Activated CD4-positive, alpha-beta T cell treated with anti-CD3 and anti-CD28 coated beads for 36 hours (primary cell): ENCODE results near the gene RPS15A. TPM values are rescaled to one million over a fixed set of nuclear protein-coding genes. Genes with fewer than 3 reads are reported as not detected.
A peak's percentile ranks its signal among the peaks of the same experiment; 100 is the strongest.
"Not testable (repeated sequence)": the region's sequence is repeated elsewhere in the genome, so short reads cannot be mapped to it uniquely, and the experiment has no call there.

Experiments
- ATAC-seq: fragments of 200-7000 bp; cut with Tn5 transposase; one replicate; pipeline ENCODE4 v1.10.0; 2021; ENCODE audit warnings: mild to moderate bottlenecking, moderate library complexity
- CTCF ChIA-PET: fragments of 350-600 bp; sonication (Branson Sonifier 250); formaldehyde crosslinking; loops from one replicate; lab custom pipeline; 2021; ENCODE audit warnings: antibody characterized with exemption; lab: Charles Lee
- POLR2A ChIA-PET: fragments of 350-600 bp; sonication (Branson Sonifier 250); formaldehyde crosslinking; loops from one replicate; lab custom pipeline; 2021; ENCODE audit warnings: antibody characterized with exemption, inconsistent platforms; lab: Charles Lee
- DNase-seq: peaks from one replicate; pipeline ENCODE4 v3.0.0-alpha.2; 2020
- H3K27ac Mint-ChIP-seq: one replicate; pipeline ENCODE4 v1.8.0; 2021; ENCODE audit warnings: mixed read lengths
- H3K27me3 Mint-ChIP-seq: one replicate; pipeline ENCODE4 v1.8.0; 2021; ENCODE audit warnings: mixed read lengths
- H3K36me3 Mint-ChIP-seq: one replicate; pipeline ENCODE4 v1.8.0; 2021; ENCODE audit warnings: low read depth, mixed read lengths
- H3K4me1 Mint-ChIP-seq: one replicate; pipeline ENCODE4 v1.8.0; 2021; ENCODE audit warnings: mixed read lengths
- H3K4me3 Mint-ChIP-seq: one replicate; pipeline ENCODE4 v1.8.0; 2021; ENCODE audit warnings: mild to moderate bottlenecking, moderate library complexity, mixed read lengths
- H3K9me3 Mint-ChIP-seq: one replicate; pipeline ENCODE4 v1.8.0; 2021; ENCODE audit warnings: low read depth, mixed read lengths
- intact Hi-C, 2 experiments: fragments of 100-400 bp; cut with DNase I in 1 of 2; cut with micrococcal nuclease in 1 of 2; formaldehyde crosslinking; loops; one replicate each; pipeline versions ENCODE4 v1.14.2 to v1.15.1; 2022 to 2024; cut with DNase I, micrococcal nuclease
- total RNA-seq, 2 experiments: library from RNA; stranded (reverse); gene quantifications; one replicate each; pipeline ENCODE4 v1.2.3, GENCODE V29; 2021

Gene RPS15A
- total RNA-seq, 2 experiments from 2014 or later = 1,904 to 2,150 TPM

GRCh38 chr16:18781232-18781631 lies 8.9 kb downstream of the RPS15A start:
- Mint-ChIP-seq H3K4me1 (peaks cover 33% of the 10 kb centered on the region), H3K36me3 (peaks cover 40% of the 10 kb centered on the region)
- H3K4me3 Mint-ChIP-seq, DNase-seq, H3K27ac Mint-ChIP-seq, POLR2A ChIA-PET, ATAC-seq, H3K27me3 Mint-ChIP-seq, H3K9me3 Mint-ChIP-seq, CTCF ChIA-PET, intact Hi-C loops: not testable (repeated sequence)

GRCh38 chr16:18780460-18781026 lies 9.6 kb downstream of the RPS15A start:
- H3K27me3 Mint-ChIP-seq, H3K4me3 Mint-ChIP-seq, H3K9me3 Mint-ChIP-seq, POLR2A ChIA-PET, ATAC-seq, DNase-seq, intact Hi-C loops, H3K27ac Mint-ChIP-seq, CTCF ChIA-PET: not testable (repeated sequence)
- Mint-ChIP-seq H3K36me3 (peaks cover 33% of the 10 kb centered on the region), H3K4me1 (peaks cover 26% of the 10 kb centered on the region)

GRCh38 chr16:18777664-18778063 lies 12.5 kb downstream of the RPS15A start:
- H3K27me3 Mint-ChIP-seq, H3K36me3 Mint-ChIP-seq, intact Hi-C loops, H3K27ac Mint-ChIP-seq, H3K4me3 Mint-ChIP-seq, DNase-seq, CTCF ChIA-PET, H3K4me1 Mint-ChIP-seq, H3K9me3 Mint-ChIP-seq, ATAC-seq, POLR2A ChIA-PET: not testable (repeated sequence)

- intact Hi-C loops, H3K36me3 Mint-ChIP-seq: not testable (repeated sequence)
These were observed 13.8 kb downstream of the RPS15A start for GRCh38 chr16:18776334-18776733.

GRCh38 chr16:18774651-18775050 lies 15.5 kb downstream of the RPS15A start:
- CTCF ChIA-PET, H3K4me3 Mint-ChIP-seq, ATAC-seq, H3K9me3 Mint-ChIP-seq, DNase-seq, H3K4me1 Mint-ChIP-seq, H3K27ac Mint-ChIP-seq, intact Hi-C loops, POLR2A ChIA-PET, H3K36me3 Mint-ChIP-seq, H3K27me3 Mint-ChIP-seq: not testable (repeated sequence)

More at GRCh38 chr16:18776334-18776733, 13.8 kb downstream of the RPS15A start:
- H3K4me3 Mint-ChIP-seq, ATAC-seq, H3K27ac Mint-ChIP-seq, H3K9me3 Mint-ChIP-seq, POLR2A ChIA-PET, CTCF ChIA-PET, H3K4me1 Mint-ChIP-seq, H3K27me3 Mint-ChIP-seq, DNase-seq: not testable (repeated sequence)

DNA sequence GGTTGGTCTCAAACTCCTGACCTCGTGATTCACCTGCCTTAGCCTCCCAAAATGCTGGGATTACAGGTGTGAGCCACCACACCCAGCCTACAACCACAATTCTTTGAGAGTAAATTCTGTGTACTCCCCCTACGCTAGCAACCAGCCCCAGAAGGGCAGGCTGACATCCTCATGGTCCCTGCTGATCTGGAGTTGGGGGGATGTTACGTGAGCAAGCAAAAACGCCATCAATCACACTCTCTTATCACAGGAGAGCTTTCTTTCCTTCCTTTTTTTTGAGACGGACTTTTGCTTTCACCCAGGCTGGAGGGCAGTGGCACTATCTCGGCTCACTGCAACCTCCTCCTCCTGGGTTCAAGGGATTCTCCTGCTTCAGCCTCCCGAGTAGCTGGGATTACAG lies 18.0 kb downstream of the RPS15A start:
- CTCF ChIA-PET, DNase-seq, H3K27me3 Mint-ChIP-seq, H3K4me3 Mint-ChIP-seq, H3K27ac Mint-ChIP-seq, H3K9me3 Mint-ChIP-seq, ATAC-seq, POLR2A ChIA-PET, H3K36me3 Mint-ChIP-seq, intact Hi-C loops: not testable (repeated sequence)
- H3K4me1 Mint-ChIP-seq = peaks cover 12% of the 10 kb centered on the region

DNA sequence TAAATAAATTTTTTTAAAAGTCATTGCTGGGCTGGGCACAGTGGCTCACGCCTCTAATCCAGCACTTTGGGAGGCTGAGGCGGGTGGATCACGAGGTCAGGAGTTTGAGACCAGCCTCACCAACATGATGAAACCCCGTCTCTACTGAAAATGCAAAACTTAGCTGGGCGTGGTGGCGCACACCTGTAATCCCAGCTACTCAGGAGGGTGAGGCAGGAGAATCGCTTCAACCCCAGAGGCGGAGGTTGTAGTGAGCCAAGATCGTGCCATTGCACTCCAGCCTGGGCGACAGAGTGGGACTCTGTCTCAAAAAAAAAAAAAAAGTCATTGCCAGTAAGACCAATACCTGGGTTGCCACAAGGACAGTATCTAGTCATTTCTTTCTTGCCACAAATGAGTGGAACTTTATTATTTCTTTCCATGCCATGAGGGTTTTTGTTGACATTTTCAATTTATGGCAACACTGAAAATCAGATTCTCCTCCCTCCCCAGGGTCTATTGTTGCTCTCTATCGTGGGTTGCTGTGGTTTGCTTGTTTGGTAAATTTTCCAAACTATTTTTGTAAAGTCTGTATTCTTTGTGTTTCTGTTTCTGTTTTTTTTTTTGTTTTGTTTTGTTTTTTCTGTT lies 19.7 kb downstream of the RPS15A start:
- CTCF ChIA-PET, H3K4me3 Mint-ChIP-seq, POLR2A ChIA-PET, H3K27me3 Mint-ChIP-seq, H3K9me3 Mint-ChIP-seq, DNase-seq, H3K36me3 Mint-ChIP-seq, H3K27ac Mint-ChIP-seq: not testable (repeated sequence)
- intact Hi-C loops = loop anchor here in 1 of 2 experiments (2.0 kb wide), 1 partner anchor 16 kb away; no protein-coding TSS in a partner anchor
- peaks cover 16% of the 10 kb centered on the region for H3K4me1 Mint-ChIP-seq
- peak; percentile 68 for ATAC-seq

GRCh38 chr16:18767217-18767616 lies 22.9 kb downstream of the RPS15A start:
- H3K9me3 Mint-ChIP-seq, POLR2A ChIA-PET, H3K27ac Mint-ChIP-seq, H3K36me3 Mint-ChIP-seq, intact Hi-C loops, H3K27me3 Mint-ChIP-seq, H3K4me3 Mint-ChIP-seq: not testable (repeated sequence)
- DNase-seq (peak; percentile 44), ATAC-seq (peak; percentile 64)
- CTCF ChIA-PET = interaction anchor here (0.8 kb wide), 1 partner anchor 77 kb away, joined by 3 read pairs; no protein-coding TSS in a partner anchor
- H3K4me1 Mint-ChIP-seq = peaks cover 16% of the 10 kb centered on the region

GRCh38 chr16:18762713-18763112 lies 27.4 kb downstream of the RPS15A start:
- H3K4me1 Mint-ChIP-seq, intact Hi-C loops, H3K36me3 Mint-ChIP-seq, H3K27ac Mint-ChIP-seq, H3K9me3 Mint-ChIP-seq, H3K27me3 Mint-ChIP-seq, CTCF ChIA-PET, H3K4me3 Mint-ChIP-seq, POLR2A ChIA-PET, DNase-seq: not testable (repeated sequence)
- ATAC-seq = peak; percentile 68

DNA sequence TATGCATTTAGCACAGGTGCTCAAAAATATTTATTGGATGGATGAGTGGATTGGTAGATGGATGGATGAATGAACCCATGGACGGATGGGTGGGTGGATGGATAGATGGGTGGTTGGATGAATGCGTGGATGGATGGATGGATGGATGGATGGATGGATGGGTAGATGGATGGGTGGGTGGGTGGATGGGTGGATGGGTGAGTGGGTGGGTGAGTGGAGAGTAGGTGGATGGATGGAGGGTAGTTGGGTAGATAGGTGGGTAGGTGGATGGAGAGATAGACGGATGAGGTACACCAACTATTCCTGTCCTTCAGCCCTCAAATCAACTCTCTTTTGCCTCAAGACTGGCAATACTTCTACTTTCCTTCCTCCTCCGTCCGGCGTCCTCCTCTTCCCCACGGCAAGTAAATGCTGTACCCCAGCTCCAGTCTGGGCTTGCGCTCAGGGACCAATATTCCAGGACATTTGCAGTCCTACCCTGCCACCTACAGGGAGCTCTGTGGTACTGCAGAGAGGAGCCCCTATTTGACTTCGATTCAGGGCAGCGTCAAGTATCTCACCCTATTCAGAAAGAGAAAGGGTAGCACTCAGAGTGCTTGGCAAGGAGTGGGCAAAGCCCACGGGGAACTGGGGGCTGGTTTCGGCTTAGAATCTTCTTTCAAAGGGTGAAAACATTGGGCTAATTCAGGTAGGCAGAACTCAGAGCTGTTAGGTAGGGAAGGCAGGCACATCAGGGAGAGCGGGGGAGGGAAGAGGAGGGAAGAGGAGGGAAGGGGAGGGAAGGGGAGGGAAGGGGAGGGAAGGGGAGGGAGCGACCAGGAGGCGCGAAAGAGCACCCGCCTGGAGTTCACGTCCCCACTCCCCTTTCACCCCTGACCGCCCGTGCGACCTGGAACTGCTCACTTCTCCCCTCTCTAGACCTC lies 30.3 kb downstream of the RPS15A start:
- H3K27me3 Mint-ChIP-seq, intact Hi-C loops, POLR2A ChIA-PET, H3K4me3 Mint-ChIP-seq, H3K27ac Mint-ChIP-seq, CTCF ChIA-PET, H3K9me3 Mint-ChIP-seq, H3K36me3 Mint-ChIP-seq: not testable (repeated sequence)
- DNase-seq (peak; percentile 62), ATAC-seq (peak; percentile 70)
- H3K4me1 Mint-ChIP-seq = peaks cover 12% of the 10 kb centered on the region

DNA sequence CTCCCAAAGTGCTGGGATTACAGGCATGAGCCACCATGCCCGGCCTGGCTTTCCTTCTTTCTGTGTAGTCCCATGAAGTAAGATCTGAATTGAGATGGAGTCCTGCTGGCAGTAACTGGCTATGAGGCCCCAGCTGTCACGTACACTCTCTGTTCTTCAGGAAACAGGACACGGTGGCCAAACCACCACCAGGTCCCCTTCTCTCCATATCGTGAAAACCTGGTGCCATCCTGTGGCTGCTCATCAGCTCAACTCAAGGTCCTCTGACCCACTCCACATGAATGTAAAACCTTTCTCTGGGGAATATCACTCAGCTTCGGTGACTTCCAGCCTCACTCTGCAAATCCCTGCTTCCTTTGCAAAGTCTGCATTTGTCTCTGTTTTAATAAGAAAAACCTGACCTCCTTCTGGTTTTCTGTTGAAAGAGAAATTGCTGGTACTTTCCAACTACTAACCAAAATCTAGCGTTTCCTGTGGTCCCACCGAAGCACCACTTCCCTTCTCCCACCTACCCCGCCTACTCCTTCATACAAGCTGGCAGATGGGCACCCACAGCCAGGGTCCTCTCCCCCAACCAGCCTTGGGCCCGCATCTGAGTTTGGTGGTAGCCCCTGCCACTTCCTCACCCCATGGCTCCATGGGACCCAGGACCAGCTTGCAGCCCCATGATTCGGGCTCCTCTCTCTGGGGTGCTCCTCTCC lies 32.0 kb downstream of the RPS15A start:
- ATAC-seq (peak; percentile 45), DNase-seq (peak; percentile 24)
- H3K36me3 Mint-ChIP-seq, H3K4me3 Mint-ChIP-seq, H3K27me3 Mint-ChIP-seq, POLR2A ChIA-PET, H3K27ac Mint-ChIP-seq, H3K9me3 Mint-ChIP-seq, CTCF ChIA-PET, intact Hi-C loops: not testable (repeated sequence)
- peaks cover 12% of the 10 kb centered on the region for H3K4me1 Mint-ChIP-seq
